Stimulated activated CD4-positive, alpha-beta T cell treated with anti-CD3 and anti-CD28 coated beads, Interleukin-2, amount 100 ng/mL, for 4 hours (primary cell): Measurements from ENCODE around the gene GINS1.

Experiments
- DNase-seq: peaks from one replicate; pipeline ENCODE4 v3.0.0-alpha.2; 2020; ENCODE audit warnings: low read depth

Gene GINS1

DNA sequence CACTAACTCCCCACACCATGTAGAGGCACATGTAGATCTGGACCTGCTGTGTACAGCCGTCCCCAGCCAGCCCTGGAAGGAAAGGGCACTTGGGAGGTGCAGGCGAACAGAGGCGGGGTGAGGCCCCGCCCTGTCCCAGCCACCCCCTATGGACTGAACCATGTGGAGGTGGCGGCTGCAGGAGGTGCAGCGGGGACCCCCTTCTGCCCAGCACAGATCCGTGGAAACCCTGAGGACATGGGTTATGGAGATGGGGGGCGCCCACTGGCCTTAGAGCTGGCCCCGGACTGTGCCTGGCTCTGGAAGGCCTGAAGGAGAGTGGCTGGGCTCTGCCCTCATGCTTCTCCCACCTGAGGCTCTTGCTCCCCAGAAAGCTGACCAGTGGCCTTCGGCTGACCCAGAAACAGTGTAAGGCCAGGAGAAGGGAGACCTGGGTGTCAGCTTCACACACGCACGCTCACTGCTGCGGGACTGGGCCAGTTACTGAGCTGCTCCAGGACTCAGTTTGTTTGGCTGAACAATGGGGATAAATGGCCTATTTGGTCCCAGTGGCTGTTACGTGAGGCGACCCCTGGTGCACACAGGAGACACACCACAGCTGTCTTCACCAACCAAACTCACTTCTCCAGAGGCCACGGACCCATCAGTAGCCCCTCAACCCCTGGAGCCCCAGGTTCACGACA, 87.2 kb downstream of the GINS1 start:
- no peak for DNase-seq

DNA sequence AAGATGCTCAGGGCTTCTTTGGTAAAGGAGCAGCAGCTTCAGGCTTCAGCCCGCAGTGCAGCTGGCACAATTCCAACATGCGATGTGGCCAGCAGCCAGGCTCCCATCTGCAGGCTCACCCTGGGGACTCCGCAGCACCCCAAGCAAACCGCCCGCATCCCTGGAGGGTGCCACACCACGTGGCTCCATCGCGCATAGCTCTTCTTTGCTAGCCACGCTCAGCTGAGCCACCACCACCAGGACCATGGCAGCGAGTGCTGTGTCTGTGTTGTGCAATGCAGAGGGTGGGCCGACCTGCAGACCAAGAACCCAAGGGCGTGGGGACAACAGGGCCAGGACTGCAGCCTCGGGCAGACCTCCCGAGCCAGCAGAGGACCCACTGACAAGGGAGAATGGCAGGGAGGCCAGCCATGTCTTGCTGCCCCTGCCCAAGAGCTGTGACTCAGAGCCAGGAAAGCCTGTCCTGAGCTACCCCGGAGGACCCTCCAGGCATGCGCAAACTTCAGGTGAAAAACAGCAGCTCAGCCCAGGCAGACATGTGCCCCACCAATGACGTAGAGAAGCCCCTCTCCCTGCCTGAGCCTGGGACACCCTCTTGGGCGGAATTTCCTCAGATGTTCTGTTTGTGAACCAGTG, 87.8 kb downstream of the GINS1 start:
- no peak for DNase-seq

DNA sequence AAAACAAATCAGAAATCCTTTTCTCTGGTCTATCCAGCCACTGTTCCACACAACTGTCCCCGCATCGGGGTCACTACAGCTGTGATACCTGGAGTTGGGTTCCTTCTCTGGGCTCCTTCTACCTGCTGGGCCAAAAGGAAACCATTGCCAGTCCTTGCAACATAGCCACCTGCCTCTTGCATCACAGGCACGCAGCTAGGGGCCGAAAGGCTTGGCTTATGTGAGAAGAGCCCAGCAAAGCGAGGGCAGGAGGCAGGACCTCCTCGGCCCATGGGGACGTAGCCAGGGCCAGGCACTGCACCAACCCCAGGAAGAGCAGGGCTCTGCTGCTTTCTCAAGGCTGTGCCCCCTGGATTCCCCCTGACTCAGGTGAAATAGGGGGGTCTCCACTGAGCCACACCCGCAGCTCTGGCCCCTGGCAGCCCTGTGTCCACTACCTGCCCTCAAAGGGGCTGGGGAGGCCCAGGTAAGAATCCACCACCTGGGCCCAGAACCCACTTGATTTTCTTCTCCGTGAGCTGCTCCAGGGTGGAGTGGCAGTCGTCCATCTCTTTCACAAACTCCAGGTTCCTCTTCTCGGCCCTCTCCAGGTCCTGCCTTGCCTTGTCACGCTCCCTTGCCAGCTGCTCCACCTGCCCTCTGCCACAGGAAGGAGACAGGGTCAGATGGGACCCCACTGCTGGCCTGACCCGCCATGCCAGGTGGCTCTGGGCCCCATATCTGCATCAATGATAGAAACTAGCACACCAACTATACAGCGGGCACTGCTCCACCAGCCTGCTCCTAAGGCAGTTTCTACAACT, 88.9 kb downstream of the GINS1 start:
- DNase-seq: no peak

DNA sequence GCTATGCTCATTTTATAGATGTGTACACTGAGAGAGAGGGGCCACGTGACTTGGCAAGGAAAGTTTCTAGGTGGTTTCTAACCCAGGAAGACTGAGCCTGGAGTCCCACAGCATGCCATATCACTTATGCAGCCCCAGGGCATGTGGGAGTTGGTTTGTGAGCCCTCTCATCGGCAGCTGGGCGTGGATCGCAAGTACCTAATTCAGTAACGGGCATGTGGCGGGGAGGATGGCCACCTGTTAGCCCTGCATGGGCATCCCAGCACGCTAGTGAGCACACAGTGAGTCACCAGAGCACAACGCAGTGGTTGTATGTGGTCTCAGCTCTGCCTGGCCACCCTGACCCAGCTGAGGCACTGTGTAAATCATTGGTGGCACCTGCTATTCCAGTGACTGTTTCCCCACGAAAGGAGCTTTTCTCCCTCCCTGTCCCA, 89.5 kb downstream of the GINS1 start:
- no peak for DNase-seq

DNA sequence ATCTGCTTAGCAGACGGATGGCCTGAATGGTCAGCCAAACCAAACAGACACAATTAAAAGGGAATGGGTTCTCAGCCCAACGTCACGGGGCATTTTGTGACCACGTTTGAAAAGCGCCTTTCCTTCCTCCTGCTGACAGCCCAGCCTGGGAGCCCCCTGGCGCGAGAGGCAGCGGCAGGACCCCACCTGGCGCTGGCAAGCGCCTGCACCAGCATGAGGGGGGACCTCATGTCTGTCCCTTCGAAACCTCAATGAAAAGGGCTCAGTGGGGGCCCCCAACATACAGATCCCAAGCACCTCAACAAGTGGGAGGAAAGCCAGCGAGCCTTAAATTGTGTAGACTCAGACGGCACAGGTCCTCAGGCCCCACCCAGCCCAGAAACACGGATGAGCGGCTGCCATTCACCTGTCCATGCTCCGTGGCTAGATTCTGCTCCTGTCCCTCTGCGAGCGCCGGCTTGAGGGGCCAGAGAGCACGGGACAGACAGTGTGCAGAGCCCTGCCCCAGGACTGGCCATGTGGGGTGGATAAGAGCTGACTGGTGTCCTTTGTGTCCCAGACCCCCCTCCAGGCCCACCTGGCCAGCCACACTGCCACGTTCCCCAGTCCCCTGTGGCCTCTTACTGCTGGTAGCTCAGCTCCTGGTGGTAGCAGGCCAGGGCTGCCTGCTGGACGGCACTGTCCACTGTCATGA, 90.3 kb downstream of the GINS1 start:
- no peak for DNase-seq
